H9 (cell line): ENCODE data around the gene RADIL. TPM values are rescaled to one million over a fixed set of nuclear protein-coding genes. Genes with fewer than 3 reads are reported as not detected.

Experiments
- DNase-seq: peaks from one replicate; pipeline ENCODE4 v3.0.0-alpha.2; 2017
- H2AFZ ChIP-seq: one replicate; pipeline ENCODE4 v1.6.1; 2013; ENCODE audit warnings: mild to moderate bottlenecking, low read length, control low read depth, moderate library complexity
- H2AK5ac ChIP-seq: 2 replicates; pipeline ENCODE4 v1.6.1; 2013; ENCODE audit warnings: low read length, control low read depth, mixed read lengths; ENCODE audit not compliant: insufficient read length
- H2BK120ac ChIP-seq: one replicate; pipeline ENCODE4 v1.6.1; 2013; ENCODE audit warnings: low read depth, mild to moderate bottlenecking, low read length, control low read depth, inconsistent platforms; ENCODE audit not compliant: poor library complexity, severe bottlenecking
- H2BK12ac ChIP-seq: 2 replicates; pipeline ENCODE4 v1.6.1; 2013; ENCODE audit warnings: low read length, control low read depth, mixed read lengths, low read depth; ENCODE audit not compliant: insufficient read length
- H2BK15ac ChIP-seq: 2 replicates; pipeline ENCODE4 v1.6.1; 2013; ENCODE audit warnings: low read depth, low read length, control low read depth
- H2BK20ac ChIP-seq: one replicate; pipeline ENCODE4 v1.6.1; 2013; ENCODE audit warnings: low read depth, mild to moderate bottlenecking, low read length, control low read depth, inconsistent platforms; ENCODE audit not compliant: poor library complexity, severe bottlenecking
- H2BK5ac ChIP-seq: 2 replicates; pipeline ENCODE4 v1.6.1; 2013; ENCODE audit warnings: low read length, control low read depth, mixed read lengths; ENCODE audit not compliant: insufficient read length
- H3K14ac ChIP-seq: 2 replicates; pipeline ENCODE4 v1.6.1; 2013; ENCODE audit warnings: low read length, control low read depth; ENCODE audit not compliant: insufficient read depth
- H3K18ac ChIP-seq: 2 replicates; pipeline ENCODE4 v1.6.1; 2013; ENCODE audit warnings: low read depth, mild to moderate bottlenecking, mixed read lengths, low read length, control low read depth; ENCODE audit not compliant: insufficient read length
- H3K23ac ChIP-seq: 2 replicates; pipeline ENCODE4 v1.6.1; 2013; ENCODE audit warnings: low read length, control low read depth, mixed read lengths, low read depth; ENCODE audit not compliant: insufficient read length
- H3K23me2 ChIP-seq: 2 replicates; pipeline ENCODE4 v1.6.1; 2013; ENCODE audit warnings: low read depth, mild to moderate bottlenecking, mixed read lengths, low read length, control low read depth; ENCODE audit not compliant: insufficient read length, poor library complexity, severe bottlenecking
- H3K27ac ChIP-seq: 2 replicates; pipeline ENCODE4 v1.5.1; 2013; ENCODE audit warnings: low read length, control low read depth, mixed read lengths, low read depth; ENCODE audit not compliant: insufficient read length
- H3K27me3 ChIP-seq: 2 replicates; pipeline ENCODE4 v1.6.1; 2013; ENCODE audit warnings: low read length, control low read depth, inconsistent platforms; ENCODE audit not compliant: insufficient read depth
- H3K4ac ChIP-seq: 2 replicates; pipeline ENCODE4 v1.6.1; 2013; ENCODE audit warnings: low read depth, mild to moderate bottlenecking, control low read depth, inconsistent platforms, low read length, moderate library complexity
- H3K4me1 ChIP-seq: 2 replicates; pipeline ENCODE4 v1.6.1; 2013; ENCODE audit warnings: low read length, control low read depth, inconsistent platforms; ENCODE audit not compliant: insufficient read depth
- H3K4me2 ChIP-seq: 2 replicates; pipeline ENCODE4 v1.6.1; 2013; ENCODE audit warnings: low read length, control low read depth, mixed read lengths; ENCODE audit not compliant: insufficient read length, insufficient read depth
- H3K56ac ChIP-seq: 2 replicates; pipeline ENCODE4 v1.6.1; 2013; ENCODE audit warnings: low read depth, mild to moderate bottlenecking, mixed read lengths, low read length, control low read depth; ENCODE audit not compliant: insufficient read length
- H3K79me1 ChIP-seq: 2 replicates; pipeline ENCODE4 v1.6.1; 2013; ENCODE audit warnings: low read depth, mild to moderate bottlenecking, moderate library complexity, low read length, control low read depth, inconsistent platforms; ENCODE audit not compliant: insufficient read depth, poor library complexity, severe bottlenecking
- H3K79me2 ChIP-seq: 2 replicates; pipeline ENCODE4 v1.6.1; 2013; ENCODE audit warnings: low read length, control low read depth, inconsistent platforms; ENCODE audit not compliant: insufficient read depth
- H3K9ac ChIP-seq: 2 replicates; pipeline ENCODE4 v1.6.1; 2013; ENCODE audit warnings: low read length, control low read depth, mixed read lengths; ENCODE audit not compliant: insufficient read length; ENCODE audit errors: extremely low read depth
- H3K9me3 ChIP-seq: one replicate; pipeline ENCODE4 v1.6.1; 2013; ENCODE audit warnings: low read depth, low read length, inconsistent platforms; ENCODE audit not compliant: control insufficient read depth
- H3T11ph ChIP-seq: one replicate; pipeline ENCODE4 v1.6.1; 2013; ENCODE audit warnings: mild to moderate bottlenecking, low read length, control low read depth, inconsistent platforms
- H4K20me1 ChIP-seq: one replicate; pipeline ENCODE4 v1.6.1; 2013; ENCODE audit not compliant: control insufficient read depth, insufficient read length, insufficient read depth
- H4K5ac ChIP-seq: 2 replicates; pipeline ENCODE4 v1.6.1; 2013; ENCODE audit warnings: low read depth, mild to moderate bottlenecking, mixed read lengths, low read length, control low read depth; ENCODE audit not compliant: insufficient read length
- H4K8ac ChIP-seq: replicated peaks from 2 replicates; pipeline ENCODE4 v1.6.1; 2013; ENCODE audit warnings: low read length, control low read depth, mixed read lengths, low read depth; ENCODE audit not compliant: insufficient read length
- H4K91ac ChIP-seq: 2 replicates; pipeline ENCODE4 v1.6.1; 2013; ENCODE audit warnings: low read depth, mild to moderate bottlenecking, moderate library complexity, mixed read lengths, low read length, control low read depth; ENCODE audit not compliant: insufficient read length
- H3K27ac Mint-ChIP-seq, 3 experiments: 2 replicates in 2 of 3; 3 replicates in 1 of 3; pipeline ENCODE4 v1.8.0; 2020 to 2021; ENCODE audit warnings: mixed read lengths in 3 of 3, mild to moderate bottlenecking in 1 of 3, moderate library complexity in 1 of 3
- H3K27me3 Mint-ChIP-seq: 2 replicates; pipeline ENCODE4 v1.8.0; 2021; ENCODE audit warnings: low read depth, mild to moderate bottlenecking, moderate library complexity, mixed read lengths
- H3K36me3 Mint-ChIP-seq, 3 experiments: 2 replicates in 2 of 3; 3 replicates in 1 of 3; pipeline ENCODE4 v1.8.0; 2020 to 2021; ENCODE audit warnings: low read depth in 3 of 3, mixed read lengths in 3 of 3; ENCODE audit not compliant: insufficient read depth in 1 of 3
- H3K4me1 Mint-ChIP-seq, 2 experiments: 2 replicates each; pipeline ENCODE4 v1.8.0; 2020; ENCODE audit warnings: mixed read lengths in 2 of 2
- H3K4me3 Mint-ChIP-seq, 2 experiments: 2 replicates in 1 of 2; 3 replicates in 1 of 2; pipeline ENCODE4 v1.8.0; 2020 to 2021; ENCODE audit warnings: mild to moderate bottlenecking in 2 of 2, mixed read lengths in 2 of 2, moderate library complexity in 1 of 2
- H3K9me3 Mint-ChIP-seq, 2 experiments: 2 replicates in 1 of 2; 3 replicates in 1 of 2; pipeline ENCODE4 v1.8.0; 2020; ENCODE audit warnings: mild to moderate bottlenecking in 2 of 2, mixed read lengths in 2 of 2, moderate library complexity in 1 of 2
- CTCF ChIP-seq: fragments of 200-600 bp; sonication (generic); conservative IDR thresholded peaks from 3 replicates; pipeline ENCODE4 v1.8.0; 2021; ENCODE audit warnings: antibody characterized with exemption, mild to moderate bottlenecking
- WGBS: extraction: QIAGEN DNeasy Blood & Tissue Kit; methylation state at CpG from one replicate; pipeline ENCODE4 v1.1.7; 2013; ENCODE audit warnings: missing lambda C conversion rate, low lambda C conversion rate, mixed read lengths; ENCODE audit not compliant: insufficient read length; ENCODE audit errors: extremely low coverage; 5-methylcytosine and 5-hydroxymethylcytosine counted together
- total RNA-seq: library from RNA; stranded (reverse); gene quantifications from 2 replicates; pipeline ENCODE4 v1.2.1, GENCODE V29; 2021

The RADIL gene
- total RNA-seq, 1 experiment from 2014 or later, result 4.7 TPM

- no peak overlapping the region for H2BK5ac ChIP-seq
- H3K14ac ChIP-seq, result no peak overlapping the region
- H2AFZ ChIP-seq, result no peak overlapping the region
- no peak overlapping the region for H2BK12ac ChIP-seq
- no peak overlapping the region for H3K18ac ChIP-seq
- no CpG with 5 or more reads among the region's 12 CpGs for WGBS
- H4K20me1 ChIP-seq, result no peaks in the 10 kb centered on the region
- TF ChIP-seq CTCF, result peak; percentile 30; the same call in 1 of the 3 replicates
- no peak overlapping the region for H2BK20ac ChIP-seq
- H3K27ac ChIP-seq, result no peak overlapping the region
- Mint-ChIP-seq H3K36me3 (no peaks in the 10 kb centered on the region), H3K9me3 (no peaks in the 10 kb centered on the region; a peak in 1 of 5 replicates), H3K4me1 (no peaks in the 10 kb centered on the region), H3K27me3 (no peaks in the 10 kb centered on the region; the same call in none of the 2 replicates), H3K27ac (peak overlapping the region in 1 of 3 experiments; percentile 81; a peak in 2 of 7 replicates), H3K4me3 (no peak overlapping the region)
- no peak overlapping the region for H3K9ac ChIP-seq
- H3K79me1 ChIP-seq, result no peaks in the 10 kb centered on the region
- no peaks in the 10 kb centered on the region for H3K23me2 ChIP-seq
- H4K5ac ChIP-seq, result no peak overlapping the region
- no peak overlapping the region for H3K4me2 ChIP-seq
- H3K4me1 ChIP-seq, result no peaks in the 10 kb centered on the region
- no peak overlapping the region for H4K8ac ChIP-seq
- no peak overlapping the region for H4K91ac ChIP-seq
- H3K56ac ChIP-seq, result no peak overlapping the region
- peak; percentile 73 for DNase-seq
- no peak overlapping the region for H3K23ac ChIP-seq
- H2BK120ac ChIP-seq, result no peak overlapping the region
- no peak overlapping the region for H3T11ph ChIP-seq
- no peak overlapping the region for H2BK15ac ChIP-seq
- no peaks in the 10 kb centered on the region for H3K79me2 ChIP-seq
- H3K4ac ChIP-seq, result no peak overlapping the region; the same call in 1 of the 2 replicates
- H2AK5ac ChIP-seq, result no peak overlapping the region
- no peaks in the 10 kb centered on the region for H3K27me3 ChIP-seq
- H3K9me3 ChIP-seq, result no peaks in the 10 kb centered on the region
Measured at GRCh38 chr7:4931943-4932342, 48.4 kb upstream of the RADIL start.
